Transverse colon (tissue), 4 donors: ENCODE measurements around the gene PCDHGA1.

ENCODE experiments used
- POLR2A ChIP-seq: fragments of 450-650 bp; IDR thresholded peaks from one replicate; pipeline ENCODE4 v1.6.1; 2016; ENCODE audit warnings: antibody characterized with exemption, mild to moderate bottlenecking, moderate library complexity
- POLR2AphosphoS5 ChIP-seq, 3 donors: sonication (generic); formaldehyde crosslinking; IDR thresholded peaks; one replicate each; pipeline ENCODE4 v1.6.1; 2016; ENCODE audit warnings: antibody characterized with exemption in 3 of 3
- TF ChIP-seq, protein P1 (sequence below), 5 experiments: fragments of 200-600 bp in 3 of 5; fragments of 450-650 bp in 2 of 5; sonication (generic) in 3 of 5; IDR thresholded peaks; 1 replicate in 2 of 5; 2 replicates in 3 of 5; pipeline ENCODE4 v1.5.1; 2016 to 2017; ENCODE audit warnings: antibody characterized with exemption in 5 of 5, inconsistent platforms in 3 of 5, mild to moderate bottlenecking in 2 of 5, moderate library complexity in 1 of 5

DNA sequence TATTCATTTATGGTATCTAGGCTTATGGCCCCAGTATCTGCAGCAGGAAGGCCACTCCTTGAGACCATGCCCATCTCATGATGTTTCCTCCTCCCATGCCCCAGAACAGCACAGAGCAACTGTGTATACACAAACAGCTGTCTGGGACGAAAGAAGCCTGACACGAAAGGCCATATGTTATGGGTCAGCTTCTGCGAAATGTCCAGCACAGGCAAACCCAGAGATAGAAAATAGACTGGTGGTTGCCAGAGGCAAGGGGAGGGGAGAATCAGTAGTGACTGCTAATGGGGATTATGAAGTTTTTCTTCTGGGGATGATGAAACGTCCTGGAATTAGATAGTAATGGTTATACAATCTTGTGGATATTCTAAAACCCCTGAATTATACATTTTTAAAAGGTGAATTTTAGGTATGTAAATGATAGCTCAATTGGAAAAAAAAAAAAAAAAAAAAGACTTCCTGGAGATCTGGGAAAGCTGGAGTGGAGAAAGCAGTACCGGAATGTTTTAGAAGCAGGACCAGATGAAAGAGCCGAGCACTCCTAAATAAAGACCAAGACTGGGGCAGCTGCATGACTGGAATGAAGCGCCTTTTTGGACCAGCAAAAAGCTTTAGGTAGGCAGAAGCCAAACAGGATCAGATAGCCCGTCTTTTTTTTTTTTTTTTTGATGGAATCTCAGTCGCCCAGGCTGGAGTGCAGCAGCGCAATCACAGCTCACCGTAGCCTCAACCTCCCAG is 187.7 kb downstream of the PCDHGA1 start:
- TF ChIP-seq, protein P1, sequence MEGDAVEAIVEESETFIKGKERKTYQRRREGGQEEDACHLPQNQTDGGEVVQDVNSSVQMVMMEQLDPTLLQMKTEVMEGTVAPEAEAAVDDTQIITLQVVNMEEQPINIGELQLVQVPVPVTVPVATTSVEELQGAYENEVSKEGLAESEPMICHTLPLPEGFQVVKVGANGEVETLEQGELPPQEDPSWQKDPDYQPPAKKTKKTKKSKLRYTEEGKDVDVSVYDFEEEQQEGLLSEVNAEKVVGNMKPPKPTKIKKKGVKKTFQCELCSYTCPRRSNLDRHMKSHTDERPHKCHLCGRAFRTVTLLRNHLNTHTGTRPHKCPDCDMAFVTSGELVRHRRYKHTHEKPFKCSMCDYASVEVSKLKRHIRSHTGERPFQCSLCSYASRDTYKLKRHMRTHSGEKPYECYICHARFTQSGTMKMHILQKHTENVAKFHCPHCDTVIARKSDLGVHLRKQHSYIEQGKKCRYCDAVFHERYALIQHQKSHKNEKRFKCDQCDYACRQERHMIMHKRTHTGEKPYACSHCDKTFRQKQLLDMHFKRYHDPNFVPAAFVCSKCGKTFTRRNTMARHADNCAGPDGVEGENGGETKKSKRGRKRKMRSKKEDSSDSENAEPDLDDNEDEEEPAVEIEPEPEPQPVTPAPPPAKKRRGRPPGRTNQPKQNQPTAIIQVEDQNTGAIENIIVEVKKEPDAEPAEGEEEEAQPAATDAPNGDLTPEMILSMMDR (IDR thresholded peaks at IDR 0.05): no peak
- TF ChIP-seq POLR2AphosphoS5 (IDR thresholded peaks at IDR 0.05): no peak
- TF ChIP-seq POLR2A: no peak
